GM18951 (cell line): ENCODE measurements around the gene FAM171A2.
A peak's percentile ranks its signal among the peaks of the same experiment; 100 is the strongest.

ENCODE experiments used
- POLR2A ChIP-seq: IDR thresholded peaks from 4 replicates; pipeline ENCODE4 v1.6.1; 2011; ENCODE audit warnings: mild to moderate bottlenecking; ENCODE audit not compliant: insufficient read length, insufficient read depth; ENCODE audit errors: extremely low read depth
- in situ Hi-C: fragments of 300-500 bp; cut with MboI; formaldehyde crosslinking; loops from one replicate; pipeline ENCODE4 v1.12.0; 2022; ENCODE audit warnings: low sequenced_read_pairs, mixed read lengths, inconsistent platforms; ENCODE audit not compliant: unreplicated experiment

The FAM171A2 gene

DNA sequence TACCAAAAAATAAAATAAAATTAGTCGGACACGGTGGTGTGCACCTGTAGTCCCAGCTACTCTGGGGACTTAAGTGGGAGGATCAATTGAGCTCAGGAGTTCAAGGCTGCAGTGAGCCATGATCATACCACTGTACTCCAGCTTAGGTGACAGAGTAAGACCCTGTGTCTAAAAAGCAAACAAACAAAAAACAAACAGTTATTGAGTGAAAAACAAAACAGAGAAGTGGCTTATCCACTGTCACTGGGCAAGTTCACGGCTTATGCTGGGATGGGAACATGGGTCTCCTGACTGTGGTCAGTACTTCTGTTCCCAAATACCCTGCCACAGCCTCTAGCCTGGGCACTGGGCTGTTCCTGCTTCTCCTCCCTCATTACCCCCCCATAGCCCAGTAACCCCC is 28.1 kb downstream of the FAM171A2 start:
- no peak for TF ChIP-seq POLR2A
- in situ Hi-C loops, result loop anchor here (25.0 kb wide), 1 partner anchor 398 kb away; the partner anchor contains the start of gene PPY

DNA sequence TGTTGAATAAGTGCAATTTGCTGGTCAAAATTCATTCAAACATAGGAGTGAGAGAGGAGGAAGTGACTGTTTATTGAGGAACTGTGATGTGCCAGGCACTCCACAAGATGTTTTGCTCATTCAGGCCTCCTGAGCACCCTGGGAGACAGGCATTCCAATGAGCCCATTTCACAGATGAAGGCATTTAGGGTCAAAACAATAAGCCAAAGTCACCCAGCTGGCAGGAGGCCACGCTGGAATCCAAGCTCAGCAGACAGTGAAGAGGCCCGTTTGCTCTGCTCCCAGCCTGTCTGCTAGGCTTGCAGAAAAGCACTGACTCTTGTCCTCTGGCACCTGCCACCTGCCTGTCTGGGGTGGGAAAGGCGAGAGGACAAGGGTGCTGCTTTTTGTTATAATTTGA is 28.9 kb downstream of the FAM171A2 start:
- in situ Hi-C loops, result loop anchor here (25.0 kb wide), 1 partner anchor 397 kb away; the partner anchor contains the start of gene PPY
- no peak for TF ChIP-seq POLR2A

DNA sequence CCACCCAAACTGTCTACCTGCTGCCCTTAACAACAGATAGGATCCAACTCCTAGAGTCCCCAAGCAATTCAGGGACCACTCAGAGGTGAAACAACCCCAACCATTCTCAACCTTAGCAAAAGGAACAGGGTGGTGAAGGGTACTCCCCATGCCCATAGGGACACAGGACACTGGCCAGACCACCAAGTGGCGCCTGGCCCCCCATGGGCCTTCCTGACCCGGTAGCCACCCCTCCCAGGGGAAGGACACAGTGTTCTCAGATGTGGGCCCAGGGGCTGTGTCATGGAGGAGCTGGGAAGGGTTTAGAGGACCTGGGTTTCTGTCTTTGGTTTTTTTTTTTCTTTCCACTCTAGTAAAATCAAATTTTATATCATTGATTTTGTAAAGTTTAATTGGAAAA is 29.3 kb downstream of the FAM171A2 start:
- TF ChIP-seq POLR2A, result no peak
- in situ Hi-C loops, result loop anchor here (25.0 kb wide), 1 partner anchor 397 kb away; the partner anchor contains the start of gene PPY

DNA sequence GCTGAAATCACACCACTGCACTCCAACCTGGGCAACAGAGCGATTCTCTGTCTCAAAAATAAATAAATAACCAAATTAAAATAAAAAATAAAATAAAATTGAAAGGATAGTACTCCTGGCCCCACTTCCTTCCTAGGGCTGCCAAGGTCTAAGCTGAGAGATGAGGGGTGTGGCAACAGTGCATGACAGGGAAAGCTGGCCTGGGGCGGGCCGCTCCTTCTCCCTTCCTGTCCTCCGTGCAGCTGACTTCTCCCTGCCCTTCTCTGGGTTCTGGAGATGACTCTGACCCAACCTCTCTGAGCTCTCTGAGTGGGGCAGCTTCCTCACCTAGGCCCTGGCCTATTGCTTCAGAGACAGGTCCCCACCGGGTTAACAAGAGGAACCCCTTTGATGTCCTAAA is 30.3 kb downstream of the FAM171A2 start:
- in situ Hi-C loops, result loop anchor here (25.0 kb wide), 1 partner anchor 396 kb away; the partner anchor contains the start of gene PPY
- no peak for TF ChIP-seq POLR2A

DNA sequence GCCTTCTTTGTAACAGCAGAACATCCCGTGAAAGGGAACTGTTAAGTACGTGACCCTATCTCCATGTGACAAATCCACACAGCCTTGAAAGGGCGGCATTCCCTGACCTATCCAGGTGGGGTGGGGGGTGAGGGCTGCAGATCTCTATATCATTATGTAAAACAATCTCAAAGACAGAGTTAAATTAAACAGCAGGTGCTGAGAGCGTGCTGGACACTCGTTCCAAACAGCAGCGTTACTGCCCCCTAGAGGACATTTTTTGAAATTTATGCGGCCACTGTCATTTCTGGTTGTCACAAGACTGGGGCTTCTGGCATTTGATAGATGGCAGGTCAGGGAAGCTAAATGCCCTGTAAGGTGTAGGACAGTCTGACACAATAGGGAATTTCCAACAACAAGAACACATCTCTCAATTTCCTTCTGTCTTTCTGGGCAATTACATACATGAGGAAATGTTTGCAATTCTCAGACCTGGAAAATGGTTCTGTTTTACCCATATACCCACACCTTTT is 32.3 kb downstream of the FAM171A2 start:
- TF ChIP-seq POLR2A, result no peak
- in situ Hi-C loops, result loop anchor here (25.0 kb wide), 1 partner anchor 394 kb away; the partner anchor contains the start of gene PPY

DNA sequence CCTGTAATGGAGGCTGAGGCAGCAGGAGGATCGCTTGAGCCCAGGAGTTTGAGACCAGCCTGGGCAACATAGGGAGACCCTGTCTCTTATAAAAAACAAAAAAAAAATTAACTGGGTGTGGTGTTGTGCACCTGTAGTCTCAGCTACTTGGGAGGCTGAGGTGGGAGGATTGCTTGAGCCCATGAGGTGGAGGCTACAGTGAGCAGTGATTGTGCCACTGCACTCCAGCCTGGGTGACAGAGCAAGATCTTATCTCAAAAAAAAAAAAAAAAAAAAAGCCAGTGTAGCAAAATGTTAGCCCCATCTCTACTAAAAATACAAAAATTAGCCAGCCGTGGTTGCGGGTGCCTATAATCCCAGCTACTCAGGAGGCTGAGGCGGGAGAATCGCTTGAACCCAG is 33.4 kb downstream of the FAM171A2 start:
- in situ Hi-C loops, result loop anchor here (25.0 kb wide), 1 partner anchor 393 kb away; the partner anchor contains the start of gene PPY

DNA sequence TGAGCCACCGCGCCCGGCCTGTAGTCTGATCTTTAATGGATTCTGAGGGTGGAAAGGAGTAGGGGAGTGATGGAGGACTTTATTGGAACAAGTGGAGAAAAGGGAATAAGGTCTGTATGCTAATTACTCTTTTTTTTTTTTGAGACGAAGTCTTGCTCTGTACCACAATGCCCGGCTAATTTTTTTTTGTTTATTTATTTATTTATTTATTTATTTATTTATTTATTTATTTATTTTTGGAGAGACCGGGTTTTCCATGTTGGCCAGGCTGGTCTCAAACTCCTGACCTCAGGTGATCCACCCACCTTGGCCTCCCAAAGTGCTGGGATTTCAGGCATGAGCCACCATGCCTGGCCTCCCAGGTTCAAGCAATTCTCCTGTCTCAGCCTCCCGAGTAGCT is 34.1 kb downstream of the FAM171A2 start:
- in situ Hi-C loops, result loop anchor here (5.0 to 25.0 kb wide), 2 partner anchors 127 to 392 kb away; partner anchors contain the start of gene PPY

DNA sequence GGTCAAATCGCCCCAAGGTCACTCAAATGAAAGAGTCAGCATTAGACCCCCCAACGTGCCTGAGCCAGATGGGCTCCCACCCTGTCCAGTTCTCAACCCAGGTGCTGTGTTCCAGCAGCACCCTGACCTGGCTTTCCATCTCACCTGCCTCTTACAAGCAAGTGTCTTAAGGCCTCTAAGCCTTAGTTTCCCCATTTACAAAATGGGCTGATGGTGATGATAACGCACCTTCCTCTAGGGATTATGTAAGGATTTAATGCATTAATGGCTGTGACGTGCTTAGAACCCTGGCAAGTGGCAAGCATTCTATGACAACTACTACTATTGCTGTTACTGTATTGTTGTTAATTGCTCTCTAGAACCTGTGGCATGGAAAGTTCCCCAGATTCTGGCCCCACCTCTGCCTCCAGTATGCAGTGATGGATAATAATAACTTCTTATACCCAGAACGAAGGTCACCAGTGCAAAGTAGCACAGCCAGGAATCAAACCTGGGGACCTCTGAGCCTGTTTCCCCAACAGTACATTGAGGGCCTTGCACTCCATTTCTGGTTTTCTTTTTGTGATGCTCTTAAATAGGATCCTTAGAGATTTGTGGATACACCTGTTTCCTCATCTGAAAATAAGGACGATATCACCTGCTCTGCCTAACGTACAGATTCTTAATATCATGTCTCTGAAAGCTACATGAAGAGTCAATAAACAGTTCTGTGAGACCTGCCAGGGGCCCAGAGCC is 35.8 kb downstream of the FAM171A2 start:
- no peak for TF ChIP-seq POLR2A
- in situ Hi-C loops, result loop anchor here (5.0 to 25.0 kb wide), 2 partner anchors 126 to 391 kb away; partner anchors contain the start of gene PPY

DNA sequence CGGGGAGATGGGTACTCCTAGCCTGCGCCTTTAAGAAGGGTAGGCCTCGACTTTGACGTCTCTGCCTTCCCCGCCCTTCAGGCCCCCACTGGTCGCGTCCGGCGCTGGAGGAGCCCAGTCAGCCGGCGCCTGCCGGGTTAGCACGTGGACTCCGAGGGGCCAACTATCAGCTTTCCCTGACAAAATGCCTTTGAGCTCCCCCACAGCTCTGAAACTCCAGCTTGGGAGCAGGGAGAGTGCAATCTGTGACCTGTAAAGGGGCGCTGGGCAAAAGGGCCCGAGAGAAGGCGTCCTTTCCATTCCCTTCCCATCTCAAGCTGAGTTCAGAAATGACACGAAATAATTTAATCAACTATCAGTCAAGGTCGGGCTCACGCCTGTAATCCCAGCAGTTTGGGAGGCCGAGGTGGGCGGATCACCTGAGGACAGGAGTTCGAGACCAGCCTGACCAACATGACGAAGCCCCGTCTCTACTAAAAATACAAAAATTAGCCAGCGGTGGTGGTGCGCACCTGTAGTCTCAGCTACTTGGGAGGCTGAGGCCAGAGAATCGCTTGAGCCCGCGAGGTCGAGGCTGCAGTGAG is 36.7 kb downstream of the FAM171A2 start:
- in situ Hi-C loops, result loop anchor here (5.0 to 25.0 kb wide), 2 partner anchors 125 to 390 kb away; partner anchors contain the start of gene PPY
- peak; percentile 64 for TF ChIP-seq POLR2A

DNA sequence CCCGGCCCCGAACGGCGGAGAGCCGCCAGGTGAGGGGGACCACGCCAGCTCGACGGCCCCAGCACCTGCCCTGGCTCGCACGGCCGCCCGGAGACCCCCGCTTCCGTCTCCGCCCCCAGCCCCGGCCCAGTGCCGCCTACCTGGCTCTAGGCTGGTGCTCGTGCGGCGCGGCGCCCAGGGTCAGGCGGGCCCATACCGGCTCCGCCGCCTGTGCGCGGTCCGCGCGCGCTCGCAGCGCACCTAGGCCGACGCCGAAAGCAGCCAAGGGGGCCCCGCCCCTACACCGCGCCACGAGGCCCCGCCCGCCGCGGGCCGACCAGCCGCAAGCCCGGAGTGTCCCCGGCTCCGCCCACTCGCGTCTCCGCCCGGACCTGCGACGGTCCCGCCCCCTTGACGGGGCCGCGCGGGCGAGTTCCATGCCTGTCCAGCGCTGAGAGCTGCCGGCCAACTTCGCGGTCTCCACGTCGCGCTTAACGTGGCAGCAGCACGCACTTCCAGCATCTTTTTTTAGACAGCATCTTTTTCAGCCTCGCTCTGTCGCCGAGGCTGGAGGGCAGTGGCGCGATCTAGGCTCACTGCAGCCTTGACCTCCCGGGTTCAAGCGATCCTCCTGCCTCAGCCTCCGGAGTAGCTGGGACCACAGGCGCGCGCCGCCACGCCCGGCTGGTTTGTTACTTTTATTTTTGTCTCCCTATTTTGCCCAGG is 38.9 kb downstream of the FAM171A2 start, which contains the start of gene SLC25A39:
Gene SLC25A39, minus strand, starts transcription at position 253 of the 705 bp plus-strand sequence. CDS start 1,261 bp downstream, outside the sequence.
- peak; percentile 93 for TF ChIP-seq POLR2A
- in situ Hi-C loops, result loop anchor here (5.0 to 25.0 kb wide), 2 partner anchors 122 to 387 kb away; partner anchors contain the start of gene PPY

DNA sequence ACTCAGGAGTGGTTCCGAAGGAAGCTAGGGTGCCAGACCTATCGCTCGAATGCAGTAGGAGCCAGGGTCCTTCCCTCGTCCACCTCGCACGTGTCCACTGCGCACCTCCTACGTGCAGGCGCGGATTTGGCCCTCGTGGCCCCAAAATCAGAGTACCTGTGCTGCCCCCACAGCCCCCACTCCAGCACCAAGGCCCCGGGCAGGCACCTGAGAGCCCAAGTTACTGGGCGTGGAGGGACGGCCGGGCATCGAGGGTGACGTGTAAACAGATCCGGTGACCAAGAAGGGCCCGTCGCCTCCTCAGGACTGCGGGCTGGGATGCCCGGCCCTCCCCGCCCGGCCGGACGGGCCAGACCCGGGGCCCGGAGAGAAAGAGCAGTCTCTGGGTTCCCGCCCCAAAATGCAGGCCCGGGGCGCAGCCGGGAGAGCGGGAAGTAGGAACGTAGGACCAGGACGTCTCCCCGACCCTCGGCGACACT is 39.5 kb downstream of the FAM171A2 start:
- TF ChIP-seq POLR2A, result no peak
- in situ Hi-C loops, result no loop called here

DNA sequence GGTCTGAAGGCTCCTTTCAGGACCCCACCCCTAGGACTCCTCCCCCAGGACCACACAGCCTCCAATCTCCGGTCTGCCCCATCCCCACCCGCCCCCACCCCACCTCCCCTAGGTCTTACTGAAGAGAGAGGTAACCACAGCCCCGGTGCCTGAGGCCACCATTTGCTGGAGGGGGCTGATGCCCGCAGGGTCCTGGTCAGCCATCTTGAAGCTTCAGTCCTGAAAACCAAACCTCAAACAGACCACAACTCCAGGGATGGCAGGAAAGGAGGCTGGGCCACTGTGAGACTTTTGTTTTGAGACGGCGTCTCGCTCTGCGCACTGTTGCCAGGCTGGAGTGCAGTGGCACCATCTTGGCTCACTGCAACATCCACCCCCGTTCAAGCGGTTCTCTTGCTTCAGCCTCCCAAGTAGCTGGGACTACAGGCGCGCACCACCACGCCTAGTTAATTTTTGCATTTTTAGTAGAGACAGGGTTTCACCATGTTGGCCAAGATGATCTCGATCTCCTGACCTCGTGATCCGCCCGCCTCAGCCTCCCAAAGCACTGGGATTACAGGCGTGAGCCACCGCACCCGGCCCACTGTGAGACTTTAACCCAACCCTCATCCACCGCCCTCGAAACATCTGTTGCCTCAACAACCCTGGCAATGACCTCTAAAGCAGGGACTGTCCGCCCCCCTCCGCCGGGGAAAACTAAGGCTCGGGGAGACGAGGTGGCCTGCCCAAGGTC is 40.1 kb downstream of the FAM171A2 start:
- in situ Hi-C loops, result no loop called here
- no peak for TF ChIP-seq POLR2A

DNA sequence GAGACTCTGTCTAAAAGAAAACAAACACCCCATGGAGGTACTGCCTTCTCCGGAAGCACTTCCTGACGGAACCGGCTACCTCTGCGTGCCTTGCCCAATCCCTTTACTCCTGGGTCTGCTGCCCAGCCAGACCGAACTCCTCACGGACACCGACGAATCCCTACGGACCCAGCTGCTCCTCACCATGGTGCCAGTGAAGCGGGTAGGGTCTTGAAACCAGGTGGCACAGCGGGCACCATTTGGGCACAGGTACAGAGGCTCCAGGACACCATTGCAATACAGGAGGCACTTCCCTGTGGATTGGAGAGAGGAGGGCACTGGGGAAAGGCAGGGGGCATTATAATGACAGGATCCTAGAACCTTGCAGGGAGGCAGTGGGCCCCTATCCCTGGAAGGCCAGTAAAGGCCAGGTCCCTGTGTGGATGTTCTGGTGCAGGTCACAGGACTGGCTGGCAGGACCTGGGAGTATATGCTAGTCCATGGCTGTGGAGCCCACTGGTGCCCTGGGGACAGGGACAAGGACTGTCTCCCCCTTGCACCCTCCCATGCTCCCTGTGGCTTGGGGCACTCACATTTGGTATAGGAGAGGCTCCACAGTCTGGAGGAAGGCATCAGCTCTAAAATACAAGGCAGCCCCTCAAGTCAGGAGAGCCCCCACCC is 41.3 kb downstream of the FAM171A2 start:
- in situ Hi-C loops, result no loop called here

More for the DNA sequence above, 41.3 kb downstream of the FAM171A2 start:
- TF ChIP-seq POLR2A, result no peak
